Endothelial cell of umbilical vein (primary cell): ENCODE data around the gene POLN. TPM values are rescaled to one million over a fixed set of nuclear protein-coding genes. Genes with fewer than 3 reads are reported as not detected.

Experiments used
- BruUV-seq: library from RNA; stranded (reverse); fragments of 400-500 nt; replicated peaks from 2 replicates; lab custom pipeline; 2021; lab: Mats Ljungman, UMichigan
- CTCF ChIA-PET: fragments of 300-600, 350-600 bp; sonication (Branson Sonifier 250); formaldehyde crosslinking; loops from one replicate; lab custom pipeline; 2021; ENCODE audit warnings: antibody characterized with exemption, inconsistent platforms; lab: Charles Lee
- POLR2A ChIA-PET: fragments of 300-600, 350-600 bp; sonication (Branson Sonifier 250); formaldehyde crosslinking; loops from one replicate; lab custom pipeline; 2021; ENCODE audit warnings: antibody characterized with exemption, inconsistent platforms; lab: Charles Lee
- DNase-seq: peaks from one replicate; pipeline ENCODE4 v3.0.0-alpha.2; 2011; ENCODE audit warnings: low read depth, low spot score
- FAIRE-seq: peaks from 2 replicates; lab custom pipeline; 2011; peaks lifted over from hg19 to GRCh38; lab: Jason Lieb, UNC
- H2AFZ ChIP-seq: 2 replicates; pipeline ENCODE4 v1.6.0; 2012; ENCODE audit warnings: low read depth, low read length, control low read depth, inconsistent platforms
- H3K27ac ChIP-seq: 2 replicates; pipeline ENCODE4 v1.5.1; 2011; ENCODE audit warnings: low read depth, mild to moderate bottlenecking, control low read depth, low read length, moderate library complexity; ENCODE audit not compliant: insufficient read depth
- H3K27me3 ChIP-seq, 2 experiments: 2 replicates each; pipeline versions ENCODE4 v1.6.0 to v1.6.1; 2011; ENCODE audit warnings: low read length in 2 of 2, mixed read lengths in 1 of 2; ENCODE audit not compliant: control insufficient read depth in 2 of 2, insufficient read depth in 2 of 2
- H3K36me3 ChIP-seq, 2 experiments: 2 replicates in 1 of 2; 3 replicates in 1 of 2; pipeline ENCODE4 v1.5.1; 2011; ENCODE audit warnings: low read length in 2 of 2, mild to moderate bottlenecking in 1 of 2, moderate library complexity in 1 of 2; ENCODE audit not compliant: control insufficient read depth in 2 of 2, insufficient read depth in 2 of 2; ENCODE audit errors: extremely low read depth in 1 of 2
- H3K4me1 ChIP-seq: 3 replicates; pipeline ENCODE4 v1.5.1; 2011; ENCODE audit warnings: mild to moderate bottlenecking, low read length; ENCODE audit not compliant: control insufficient read depth, insufficient read depth; ENCODE audit errors: extremely low read depth
- H3K4me2 ChIP-seq: 2 replicates; pipeline ENCODE4 v1.6.1; 2011; ENCODE audit warnings: low read length, control low read depth, mixed read lengths; ENCODE audit not compliant: insufficient read depth
- H3K4me3 ChIP-seq, 3 experiments: fragments of 200-600 bp in 1 of 3; sonication (generic), shearing (Covaris generic) in 1 of 3; replicated peaks in 1 of 3; 2 replicates each; pipeline ENCODE4 v1.5.1; 2011 to 2016; ENCODE audit warnings: control low read depth in 3 of 3, low read length in 3 of 3, mild to moderate bottlenecking in 2 of 3, inconsistent platforms in 1 of 3, low read depth in 1 of 3, moderate library complexity in 1 of 3; ENCODE audit not compliant: insufficient read depth in 1 of 3
- H3K79me2 ChIP-seq: 2 replicates; pipeline ENCODE4 v1.6.0; 2012; ENCODE audit warnings: low read length, inconsistent platforms; ENCODE audit not compliant: control insufficient read depth, insufficient read depth
- H3K9ac ChIP-seq: replicated peaks from 2 replicates; pipeline ENCODE3; 2011; ENCODE audit warnings: low read length, control low read depth; ENCODE audit not compliant: insufficient read depth; ENCODE audit errors: extremely low read depth
- H3K9me1 ChIP-seq: replicated peaks from 3 replicates; pipeline ENCODE4 v1.6.0; 2011; ENCODE audit warnings: mild to moderate bottlenecking, low read length; ENCODE audit not compliant: control insufficient read depth, insufficient read depth; ENCODE audit errors: extremely low read depth
- H3K9me3 ChIP-seq: replicated peaks from 2 replicates; pipeline ENCODE4 v1.5.1; 2012; ENCODE audit warnings: low read length, inconsistent platforms; ENCODE audit not compliant: control insufficient read depth, insufficient read depth
- H4K20me1 ChIP-seq: replicated peaks from 2 replicates; pipeline ENCODE3; 2011; ENCODE audit warnings: mild to moderate bottlenecking, low read length; ENCODE audit not compliant: control insufficient read depth, insufficient read depth; ENCODE audit errors: extremely low read depth
- CTCF ChIP-seq, 2 donors: IDR thresholded peaks; 1 replicate in 1 of 2; 2 replicates in 1 of 2; pipeline ENCODE4 v1.5.1; 2011; ENCODE audit warnings: low read length in 2 of 2, mild to moderate bottlenecking in 2 of 2, moderate library complexity in 2 of 2, control low read depth in 1 of 2, inconsistent platforms in 1 of 2, low read depth in 1 of 2; ENCODE audit not compliant: insufficient read depth in 1 of 2; ENCODE audit errors: extremely low read depth in 1 of 2
- EZH2 ChIP-seq: IDR thresholded peaks from 2 replicates; pipeline ENCODE4 v1.6.1; 2012; ENCODE audit warnings: borderline replicate concordance, low read depth, mild to moderate bottlenecking, moderate library complexity, low read length, inconsistent platforms; ENCODE audit not compliant: severe bottlenecking
- FOS ChIP-seq: IDR thresholded peaks from 2 replicates; pipeline ENCODE4 v1.6.1; 2011; ENCODE audit warnings: mild to moderate bottlenecking, low read length, moderate library complexity, borderline replicate concordance; ENCODE audit not compliant: insufficient read depth
- GATA2 ChIP-seq: IDR thresholded peaks from 2 replicates; pipeline ENCODE4 v1.7.0; 2011; ENCODE audit warnings: low read depth, mild to moderate bottlenecking, moderate library complexity, mixed read lengths, low read length; ENCODE audit not compliant: insufficient read length, insufficient read depth
- JUN ChIP-seq: IDR thresholded peaks from 2 replicates; pipeline ENCODE4 v1.6.1; 2011; ENCODE audit warnings: borderline replicate concordance, low read depth; ENCODE audit not compliant: insufficient read length, insufficient read depth
- MYC ChIP-seq: IDR thresholded peaks from one replicate; pipeline ENCODE4 v1.6.1; 2011; ENCODE audit warnings: mild to moderate bottlenecking, low read depth, low read length
- POLR2A ChIP-seq: IDR thresholded peaks from 2 replicates; pipeline ENCODE4 v1.6.1; 2012; ENCODE audit warnings: low read depth, mild to moderate bottlenecking, control low read depth, low read length
- POLR2AphosphoS5 ChIP-seq: IDR thresholded peaks from 2 replicates; pipeline ENCODE4 v1.6.1; 2012; ENCODE audit warnings: low read depth, mild to moderate bottlenecking, control low read depth, low read length, moderate library complexity; ENCODE audit not compliant: insufficient read depth
- dilution Hi-C: fragments of 300-500 bp; cut with MboI; formaldehyde crosslinking; loops from one replicate; pipeline ENCODE4 v1.15.0; 2019; ENCODE audit warnings: low sequenced_read_pairs; ENCODE audit not compliant: extremely low pct_ligation_motif_present
- intact Hi-C: fragments of 100-400 bp; cut with micrococcal nuclease; formaldehyde crosslinking; loops from one replicate; pipeline ENCODE4 v1.10.0; 2022
- polyA plus RNA-seq, 4 experiments: library from polyadenylated mRNA; depleted of rRNA in 3 of 4; stranded (reverse) in 3 of 4; unstranded in 1 of 4; fragments of >200 nt; gene quantifications; 2 replicates each; pipeline versions ENCODE4 v1.2.1 to v1.2.3, GENCODE V29; 2011 to 2012; ENCODE audit warnings: missing spikeins in 1 of 4
- total RNA-seq: library from RNA; stranded (reverse); gene quantifications from 2 replicates; pipeline ENCODE4 v1.2.3, GENCODE V29; 2021
- TF ChIP-seq, protein P1 (sequence below): IDR thresholded peaks from 2 replicates; pipeline ENCODE4 v1.6.1; 2011; ENCODE audit not compliant: insufficient read depth, insufficient read length

POLN gene
- total and polyA plus RNA-seq, 2 donors (not counting 3 experiments of a cell fraction or from before 2014, with no cell fraction given) = 1.3 to 4.2 TPM

DNA sequence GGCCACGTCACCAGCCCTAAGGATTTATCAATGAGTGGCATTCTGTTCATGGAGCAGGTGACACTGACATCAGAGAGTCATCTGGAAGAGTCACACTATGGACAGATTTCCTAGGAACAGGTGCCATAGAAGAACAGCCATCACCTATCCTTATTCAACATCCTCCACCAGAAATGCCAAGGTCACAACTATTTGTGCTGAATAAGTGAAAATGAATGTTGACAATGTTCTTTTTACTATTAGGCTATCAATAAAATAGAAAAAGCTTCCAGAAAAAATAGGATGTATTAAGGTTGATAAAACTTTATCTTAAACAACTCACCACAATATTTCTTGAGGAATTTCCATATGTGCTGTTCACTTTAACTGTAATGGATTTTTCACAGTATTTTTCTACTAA is 62.9 kb downstream of the POLN start:
- POLR2A ChIA-PET = interaction anchor here (0.7 kb wide), 1 partner anchor 220 kb away, joined by 4 read pairs; no protein-coding TSS in a partner anchor
- TF ChIP-seq, protein P1, sequence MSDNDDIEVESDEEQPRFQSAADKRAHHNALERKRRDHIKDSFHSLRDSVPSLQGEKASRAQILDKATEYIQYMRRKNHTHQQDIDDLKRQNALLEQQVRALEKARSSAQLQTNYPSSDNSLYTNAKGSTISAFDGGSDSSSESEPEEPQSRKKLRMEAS = no peak
- TF ChIP-seq FOS = no peak
- no peak for TF ChIP-seq GATA2
- no peak for TF ChIP-seq POLR2A
- TF ChIP-seq EZH2 = no peak
- no peak for TF ChIP-seq POLR2AphosphoS5
- TF ChIP-seq JUN = no peak
- no peak for TF ChIP-seq CTCF (IDR thresholded peaks at IDR 0.05; ENCODE audit: extremely low read depth in 1 of 2, insufficient read depth in 1 of 2, low read depth in 1 of 2, low read length in 2 of 2)
- TF ChIP-seq MYC = no peak
- H2AFZ ChIP-seq = no peak overlapping the region
- H4K20me1 ChIP-seq = no peaks in the 10 kb centered on the region
- H3K4me3 ChIP-seq = no peak overlapping the region
- H3K79me2 ChIP-seq = no peaks in the 10 kb centered on the region
- intact Hi-C loops = no loop called here
- H3K27me3 ChIP-seq = no peaks in the 10 kb centered on the region
- H3K27ac ChIP-seq = no peak overlapping the region
- no peaks in the 10 kb centered on the region for H3K9me3 ChIP-seq
- H3K4me1 ChIP-seq = no peaks in the 10 kb centered on the region
- FAIRE-seq (no peak), DNase-seq (no peak)
- CTCF ChIA-PET = no interaction called here
- H3K9ac ChIP-seq = no peak overlapping the region
- no peaks in the 10 kb centered on the region for H3K9me1 ChIP-seq
- H3K36me3 ChIP-seq = no peaks in the 10 kb centered on the region
- dilution Hi-C loops = no loop called here
- BruUV-seq = no TSS peak
- H3K4me2 ChIP-seq = no peak overlapping the region
